HG03039 (cell line): Measurements from ENCODE around the gene TPO.
"Not testable (repeated sequence)": the region's sequence is repeated elsewhere in the genome, so short reads cannot be mapped to it uniquely, and the experiment has no call there.

Experiments used
- ATAC-seq: cut with Tn5 transposase; IDR thresholded peaks from one replicate; pipeline ENCODE4 v1.9.1; 2021; ENCODE audit warnings: mild to moderate bottlenecking, moderate library complexity; ENCODE audit not compliant: unreplicated experiment

The TPO gene

GRCh38 chr2:1403565-1403964 is 9.7 kb upstream of the TPO start:
- no peak for ATAC-seq

DNA sequence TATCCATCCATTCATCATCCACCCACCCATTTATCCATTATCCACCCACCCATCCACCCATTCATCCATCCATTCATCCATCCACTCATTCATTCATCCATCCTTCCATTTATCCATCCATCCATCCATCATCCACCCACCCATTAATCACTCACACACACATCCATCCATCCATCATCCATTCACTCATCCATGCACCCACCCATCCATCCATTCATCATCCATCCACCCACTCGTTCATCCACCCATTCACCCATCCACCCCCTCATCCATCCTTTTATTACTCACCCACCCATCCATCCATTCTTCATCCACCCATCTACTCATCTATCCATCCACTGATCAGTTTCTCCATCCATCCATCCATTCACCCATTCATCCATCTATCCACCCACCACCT is 8.1 kb upstream of the TPO start:
- no peak for ATAC-seq

DNA sequence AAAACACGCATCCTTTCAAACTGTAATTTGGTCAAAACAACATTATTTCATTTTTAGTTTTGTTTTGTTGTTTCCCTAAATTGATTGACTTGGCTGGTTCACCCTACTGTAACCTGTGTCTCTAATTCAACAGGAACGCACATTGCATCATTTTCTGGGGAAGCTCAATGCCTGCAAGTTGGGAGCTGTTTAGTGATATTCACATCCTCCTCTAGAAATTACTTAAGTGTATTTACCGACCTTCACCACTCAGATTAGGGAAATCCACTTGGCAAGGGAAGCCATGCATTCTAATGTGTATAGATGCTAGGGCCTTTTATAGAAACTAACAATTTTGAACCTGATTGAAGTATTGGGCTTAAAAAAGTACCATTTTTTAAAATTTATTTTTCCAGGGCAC is 7.3 kb upstream of the TPO start:
- ATAC-seq, result no peak

- no peak for ATAC-seq
Observed at GRCh38 chr2:1406434-1406833, 6.8 kb upstream of the TPO start.

DNA sequence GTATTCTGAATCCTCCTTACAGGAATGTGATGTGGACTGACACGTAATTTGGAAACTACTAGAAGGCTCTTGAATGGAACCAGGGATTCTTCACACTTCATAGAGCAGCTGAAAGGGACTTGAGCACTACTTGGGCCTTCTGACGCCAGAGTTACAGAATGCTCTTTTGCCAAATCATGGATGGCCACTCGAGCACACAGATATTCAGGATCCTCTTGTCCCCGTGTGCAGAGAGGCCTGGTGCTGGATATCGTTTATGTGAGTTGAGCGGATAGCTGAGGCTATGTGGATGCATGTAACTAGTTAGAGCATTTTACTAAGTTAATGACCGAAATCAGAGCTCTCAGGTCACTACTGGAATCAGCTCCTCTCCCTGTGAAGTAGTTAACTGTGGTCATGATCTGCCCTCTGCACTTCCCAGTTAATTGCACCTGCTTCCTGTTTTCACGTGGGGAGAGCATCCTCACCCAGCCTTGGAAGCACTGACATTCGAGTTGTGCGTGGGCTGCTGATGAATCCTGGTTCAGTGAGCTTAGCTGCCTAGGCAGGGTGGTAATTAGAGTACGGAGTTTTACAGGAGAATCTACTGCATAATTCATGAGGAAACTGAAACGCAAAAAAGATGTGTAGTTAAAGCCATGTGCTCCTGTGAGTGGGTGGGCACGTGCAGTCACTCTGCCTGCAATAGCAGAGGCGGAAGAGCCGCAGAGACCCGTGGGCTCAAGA is 5.2 kb upstream of the TPO start:
- ATAC-seq, result no peak

GRCh38 chr2:1414121-1414520 is 858 bp downstream of the TPO start:
- no peak for ATAC-seq

DNA sequence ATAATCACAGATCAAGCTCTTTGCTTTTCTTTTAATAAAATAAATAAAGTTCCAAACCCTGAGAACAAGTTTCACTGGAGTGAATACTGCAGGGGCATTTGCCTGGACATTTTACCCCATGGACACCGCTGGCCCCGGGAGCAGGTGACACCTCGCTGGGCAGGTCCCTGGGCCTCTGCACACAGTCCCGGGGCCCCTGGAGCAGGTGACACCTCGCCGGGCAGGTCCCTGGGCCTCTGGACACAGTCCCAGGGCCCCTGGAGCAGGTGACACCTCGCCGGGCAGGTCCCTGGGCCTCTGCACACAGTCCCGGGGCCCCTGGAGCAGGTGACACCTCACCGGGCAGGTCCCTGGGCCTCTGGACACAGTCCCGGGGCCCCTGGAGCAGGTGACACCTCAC is 1.6 kb downstream of the TPO start:
- ATAC-seq, result not testable (repeated sequence)

DNA sequence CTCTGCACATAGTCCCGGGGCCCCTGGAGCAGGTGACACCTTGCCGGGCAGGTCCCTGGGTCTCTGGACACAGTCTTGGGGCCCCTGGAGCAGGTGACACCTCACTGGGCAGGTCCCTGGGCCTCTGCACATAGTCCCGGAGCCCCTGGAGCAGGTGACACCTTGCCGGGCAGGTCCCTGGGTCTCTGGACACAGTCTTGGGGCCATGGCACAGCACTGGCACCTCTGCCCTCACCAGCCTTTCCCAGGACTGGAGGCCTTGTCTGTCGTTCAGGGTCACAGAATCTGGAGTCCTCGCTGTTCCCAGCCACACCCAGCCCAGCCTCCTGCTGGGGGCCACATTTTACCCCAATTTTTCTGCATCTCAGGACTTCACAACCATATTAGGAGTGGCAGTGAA is 2.2 kb downstream of the TPO start:
- no peak for ATAC-seq

- no peak for ATAC-seq
Observed at GRCh38 chr2:1418566-1418965, 5.3 kb downstream of the TPO start.

GRCh38 chr2:1420746-1421480 is 7.7 kb downstream of the TPO start:
- no peak for ATAC-seq

- no peak for ATAC-seq
Observed at GRCh38 chr2:1421731-1422130, 8.5 kb downstream of the TPO start.

DNA sequence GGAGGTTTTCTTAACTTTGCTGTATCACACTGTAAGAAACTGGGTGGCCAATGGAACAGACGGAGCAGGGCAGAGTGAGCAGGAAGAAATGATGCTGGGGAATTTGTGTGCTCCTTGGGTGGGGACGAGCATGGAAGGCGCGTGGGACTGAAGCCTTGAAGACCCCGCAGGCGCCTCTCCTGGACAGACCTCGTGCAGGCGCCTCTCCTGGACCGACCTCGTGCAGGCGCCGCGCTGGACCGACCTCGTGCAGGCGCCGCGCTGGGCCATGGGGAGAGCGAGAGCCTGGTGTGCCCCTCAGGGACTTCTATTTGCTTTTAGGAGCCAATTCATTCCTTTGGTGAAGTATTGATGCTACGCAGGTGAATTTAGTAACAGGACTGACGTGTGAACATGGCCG is 8.9 kb downstream of the TPO start:
- ATAC-seq, result no peak

GRCh38 chr2:1422716-1423285 is 9.5 kb downstream of the TPO start:
- no peak for ATAC-seq

- no peak for ATAC-seq
Observed at GRCh38 chr2:1427086-1427485, 13.8 kb downstream of the TPO start.

DNA sequence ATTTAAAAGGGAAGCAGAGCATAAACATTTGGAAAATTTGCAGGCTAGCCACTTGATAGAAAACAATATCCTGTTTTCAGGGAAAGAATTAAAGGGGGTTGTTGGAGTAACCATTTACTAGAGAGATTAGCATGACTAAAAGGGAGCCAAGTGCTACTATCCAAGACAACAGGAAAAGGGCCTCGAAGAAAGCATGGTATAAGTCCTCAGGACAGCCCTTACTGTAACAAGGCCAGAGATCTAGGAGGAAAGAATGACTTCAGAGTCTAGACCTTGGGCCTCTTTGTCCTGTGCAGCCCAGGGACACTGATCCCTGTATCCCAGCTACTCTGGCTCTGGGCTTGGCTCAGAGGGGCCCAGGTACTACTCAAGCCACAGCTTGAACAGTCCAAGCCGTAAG is 16.6 kb downstream of the TPO start:
- no peak for ATAC-seq

DNA sequence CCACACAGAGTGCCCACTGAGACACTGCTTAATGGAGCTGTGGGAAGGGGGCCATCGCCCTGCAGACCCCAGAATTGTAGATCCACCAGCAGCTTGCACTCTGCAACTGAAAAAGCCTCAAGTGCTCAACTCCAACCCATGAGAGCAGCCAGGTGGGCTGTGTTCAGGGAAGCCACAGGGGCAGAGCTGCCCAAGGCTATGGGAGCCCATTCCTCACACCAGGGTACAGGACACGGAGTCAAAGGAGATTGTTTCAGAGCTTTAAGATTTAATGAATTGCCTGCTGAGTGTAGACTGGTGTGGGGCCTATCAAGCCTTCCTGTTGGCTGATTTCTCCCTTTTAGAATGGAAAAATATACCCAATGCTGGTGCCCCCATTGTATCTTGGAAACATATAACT is 17.2 kb downstream of the TPO start:
- no peak for ATAC-seq

DNA sequence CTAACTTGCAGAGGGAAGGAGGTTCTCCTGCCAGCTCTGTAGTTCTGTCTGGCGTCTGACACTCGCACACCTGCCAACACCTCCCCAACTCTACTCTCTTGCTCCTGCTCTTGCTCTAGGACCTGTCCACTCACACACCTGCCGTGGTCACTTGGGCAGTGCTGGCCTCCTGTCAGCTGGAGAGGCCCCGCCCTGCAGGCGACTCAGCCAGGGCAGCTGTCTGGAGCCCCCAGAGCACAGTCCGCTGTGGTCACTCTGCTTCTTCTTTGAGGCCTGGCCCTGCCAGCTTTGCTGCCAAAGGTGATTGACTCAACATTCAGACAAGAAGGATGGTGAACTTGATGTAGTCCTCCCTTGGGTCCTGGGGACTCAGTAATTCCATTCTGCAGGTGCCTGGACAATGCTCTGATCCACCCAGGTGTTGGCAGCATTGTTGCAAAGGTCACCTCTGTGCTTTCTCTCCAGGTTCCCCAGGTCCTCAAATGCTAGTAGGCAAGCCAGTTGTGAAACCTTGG is 18.7 kb downstream of the TPO start:
- no peak for ATAC-seq

DNA sequence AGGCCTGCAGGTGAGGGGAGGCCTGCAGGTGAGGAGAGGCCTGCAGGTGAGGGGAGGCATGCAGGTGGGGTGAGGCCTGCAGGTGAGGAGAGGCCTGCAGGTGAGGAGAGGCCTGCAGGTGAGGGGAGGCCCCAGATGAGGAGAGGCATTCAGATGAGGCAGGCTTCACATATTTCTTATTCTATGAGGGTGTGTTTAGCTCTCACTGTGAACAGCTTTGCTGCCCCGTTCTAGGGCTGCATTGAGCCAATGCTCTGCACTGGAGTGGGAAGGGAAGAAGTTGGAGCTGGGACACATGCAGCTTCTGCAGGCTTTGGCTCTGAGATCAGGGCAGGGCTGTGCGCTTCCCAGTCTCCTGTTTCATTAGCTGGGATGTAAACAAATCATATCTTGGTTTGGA is 19.5 kb downstream of the TPO start:
- ATAC-seq, result no peak

DNA sequence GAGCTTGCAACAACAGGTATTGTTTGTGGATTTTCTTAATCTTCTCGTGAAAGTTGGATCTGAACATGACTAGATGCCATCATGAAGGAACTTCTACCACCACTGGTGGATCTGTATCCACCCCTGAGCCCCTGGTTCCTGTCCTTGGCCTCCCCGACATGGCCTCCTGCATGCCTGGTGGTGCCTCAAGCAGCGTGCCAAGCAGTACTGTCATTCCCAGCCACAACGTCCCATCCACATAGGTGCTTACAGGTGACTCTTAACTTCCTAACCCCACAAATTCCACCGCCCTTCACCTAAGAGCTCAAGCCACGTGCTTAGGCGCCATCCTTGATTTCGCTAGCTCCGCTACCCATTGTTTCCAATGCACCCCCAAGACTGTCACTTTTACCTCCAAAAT is 23.1 kb downstream of the TPO start:
- ATAC-seq, result no peak

DNA sequence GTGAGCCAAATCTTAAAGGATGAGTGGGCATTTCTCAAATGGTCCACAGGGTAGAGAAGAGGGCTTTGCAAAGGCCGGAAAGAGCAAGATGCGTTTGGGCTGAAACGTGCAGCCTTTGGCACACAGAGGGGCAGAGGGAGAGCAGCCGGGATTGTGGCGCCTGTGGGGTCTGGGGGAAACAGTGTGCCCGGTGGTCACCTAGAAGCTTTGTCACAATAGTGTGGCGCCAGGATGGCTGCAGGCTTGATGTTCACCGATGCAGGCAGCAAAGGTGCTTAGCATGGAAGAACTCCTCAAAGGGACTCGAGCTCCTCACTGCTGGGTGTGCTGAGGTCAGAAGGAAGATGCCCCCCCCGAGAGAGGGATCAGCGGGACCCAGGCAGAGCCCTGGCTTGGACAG is 23.8 kb downstream of the TPO start:
- ATAC-seq, result no peak

DNA sequence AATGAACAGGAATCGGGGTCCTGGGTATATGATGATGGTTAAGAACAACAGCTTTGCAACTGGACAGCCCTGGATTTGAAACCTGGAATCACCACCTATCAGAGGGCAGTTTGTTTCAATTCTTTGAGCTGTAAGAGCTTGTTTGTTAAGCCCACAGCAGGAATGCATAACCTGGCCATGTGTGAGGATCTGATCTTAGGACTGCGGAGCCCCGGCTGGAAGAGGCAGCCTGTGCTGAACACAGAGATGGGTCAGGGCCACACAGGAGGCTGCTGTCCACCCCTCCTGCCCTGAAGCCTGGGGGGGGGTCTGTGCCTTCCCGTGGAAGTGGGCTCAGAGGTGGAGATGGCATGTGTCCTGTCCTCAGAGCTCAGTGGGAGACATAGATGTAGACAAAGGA is 24.3 kb downstream of the TPO start:
- ATAC-seq, result no peak

GRCh38 chr2:1438972-1439371 is 25.7 kb downstream of the TPO start:
- ATAC-seq, result no peak
